Right lung (tissue), 5 donors: ENCODE measurements around the gene SPDYE4. TPM values are rescaled to one million over a fixed set of nuclear protein-coding genes. Genes with fewer than 3 reads are reported as not detected.
A peak's percentile ranks its signal among the peaks of the same experiment; 100 is the strongest.

Experiments used
- DNase-seq, 2 donors: peaks; one replicate each; pipeline ENCODE4 v3.0.0-alpha.2; 2013
- polyA plus RNA-seq, 5 donors: library from polyadenylated mRNA; unstranded; fragments of 120-200 nt; gene quantifications; one replicate each; pipeline versions ENCODE4 v1.2.1 to v1.2.3, GENCODE V29; 2013; ENCODE audit warnings: inconsistent platforms in 1 of 5, low replicate concordance in 1 of 5; ENCODE audit not compliant: insufficient read length in 5 of 5, insufficient read depth in 1 of 5

The SPDYE4 gene
- polyA plus RNA-seq, 5 donors, result 0.41 to 0.58 TPM; not detected in 3

DNA sequence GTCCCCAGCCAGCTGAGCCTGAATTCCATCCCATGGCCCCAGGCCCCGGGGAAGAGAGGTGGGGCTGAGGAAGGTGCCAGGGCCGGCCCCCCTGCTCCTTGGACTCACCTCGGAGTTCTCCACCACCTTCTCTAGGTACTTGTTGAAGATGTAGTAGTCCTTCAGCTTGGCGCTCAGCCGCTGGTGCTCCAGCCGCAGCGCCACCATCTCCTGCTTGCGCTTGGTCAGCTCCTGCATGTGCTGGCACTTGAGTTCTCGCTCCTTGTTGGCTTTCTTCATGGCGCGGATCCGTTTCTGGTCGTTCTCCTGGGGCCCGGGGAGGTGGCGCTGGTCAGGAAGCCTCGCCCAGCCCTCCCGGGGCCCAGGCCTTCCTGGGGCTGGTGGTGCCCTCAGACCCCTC lies 17.0 kb downstream of the SPDYE4 start:
- DNase-seq, result no peak

DNA sequence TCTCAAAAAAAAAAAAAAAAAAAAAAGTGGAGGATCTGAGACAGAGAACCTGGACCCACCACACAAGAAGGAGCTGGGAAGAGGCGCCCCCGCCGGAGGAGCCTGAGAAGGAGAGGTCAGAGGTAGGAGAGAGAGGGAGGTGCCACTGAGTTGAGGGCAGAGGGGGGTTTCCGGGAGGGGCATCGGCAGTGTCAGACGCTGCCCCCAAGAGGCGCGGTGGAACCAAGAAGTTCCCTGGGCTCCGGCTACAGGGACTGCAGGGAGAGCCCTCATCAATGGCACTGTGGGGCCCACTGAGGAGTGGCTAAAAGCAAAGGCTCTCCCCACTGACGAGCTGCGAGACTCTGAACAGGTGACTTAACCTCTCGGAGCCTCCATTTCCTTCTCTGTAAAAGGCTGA lies 17.9 kb downstream of the SPDYE4 start:
- no peak for DNase-seq

DNA sequence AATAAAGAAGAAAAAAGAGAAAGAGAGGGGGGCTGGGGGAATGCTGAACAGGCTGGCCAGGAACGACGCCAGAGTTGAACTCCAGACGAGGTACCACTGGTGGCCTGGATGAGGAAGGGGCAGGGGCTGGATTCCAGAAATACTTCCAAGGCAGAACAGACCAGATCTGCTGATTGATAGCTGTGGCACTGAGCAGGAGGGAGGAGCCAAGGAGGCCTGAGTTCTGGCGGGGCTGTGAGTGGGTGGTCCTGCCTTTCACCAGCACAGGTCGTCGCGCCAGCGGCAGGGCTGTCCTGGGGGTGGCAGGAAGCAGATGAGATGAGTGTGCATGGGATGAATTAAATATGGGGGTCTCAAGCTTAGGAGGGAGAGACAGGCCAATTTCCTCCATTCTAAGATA lies 19.2 kb downstream of the SPDYE4 start:
- no peak for DNase-seq

DNA sequence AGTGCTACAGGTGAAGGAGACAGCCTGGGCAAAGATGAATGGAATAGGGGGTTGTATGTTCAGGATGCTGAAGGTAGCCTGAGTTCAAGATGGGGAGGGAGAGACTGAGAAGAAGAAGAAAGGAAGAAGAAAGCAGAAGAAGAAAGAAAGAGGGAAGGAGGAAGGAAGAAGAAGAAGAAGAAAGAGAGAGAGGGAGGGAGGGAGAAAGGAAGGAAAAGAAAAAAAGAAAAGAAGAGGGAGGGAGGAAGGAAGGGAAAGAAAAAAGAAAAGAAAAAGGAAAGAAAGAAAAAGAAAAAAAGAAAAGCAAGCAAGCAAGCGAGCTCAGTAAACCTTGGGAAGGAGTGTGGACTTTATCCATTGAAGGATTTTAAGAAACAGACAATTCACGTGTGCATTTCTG lies 21.6 kb downstream of the SPDYE4 start:
- no peak for DNase-seq

DNA sequence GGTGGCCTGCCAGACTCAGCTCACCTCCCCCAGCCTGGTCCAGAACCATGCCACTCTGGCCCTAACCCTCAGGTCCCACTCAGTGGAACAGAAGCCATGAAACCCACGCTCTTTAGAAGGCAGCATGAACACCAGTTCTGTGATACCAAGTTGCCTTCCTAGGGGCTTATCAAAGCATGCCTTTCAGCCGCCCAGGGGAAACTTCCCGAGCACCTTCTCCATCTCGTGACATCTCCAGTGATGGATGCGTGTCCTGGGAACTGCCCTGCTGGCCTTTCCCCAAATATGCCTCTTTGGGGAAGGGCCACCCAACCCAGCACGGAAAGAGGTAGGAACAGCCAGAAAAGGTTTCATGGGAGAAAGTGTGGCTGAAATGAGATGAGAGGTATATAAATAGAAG lies 22.0 kb downstream of the SPDYE4 start:
- DNase-seq, result no peak

DNA sequence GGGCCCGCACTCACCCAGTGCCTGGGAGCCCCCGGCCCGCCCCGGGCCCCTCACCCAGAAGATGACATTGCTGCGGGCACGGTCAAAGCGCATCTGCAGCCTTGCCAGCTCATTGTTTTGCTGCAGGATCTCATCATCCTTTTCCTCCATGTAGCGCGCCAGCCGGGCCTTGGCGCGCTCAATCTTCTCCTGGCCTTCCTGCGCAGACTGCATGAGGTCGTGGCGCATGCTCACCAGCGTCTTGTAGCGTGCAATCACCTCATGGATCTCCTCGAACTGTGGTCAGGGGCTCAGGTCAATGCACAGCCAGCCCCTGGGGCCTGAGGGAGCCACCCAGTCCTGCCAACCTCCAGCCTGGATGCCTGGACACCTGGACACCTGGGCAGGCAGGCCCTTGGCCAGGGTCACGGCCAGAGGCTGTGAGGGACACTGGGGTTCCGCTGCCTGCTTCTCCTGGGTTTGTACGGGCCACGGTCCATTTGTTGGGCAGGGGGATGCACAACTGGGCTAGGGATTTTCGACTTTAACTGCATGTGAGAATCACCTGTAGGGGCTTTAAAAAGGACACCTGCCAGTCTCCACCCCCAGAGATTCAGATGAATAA lies 22.9 kb downstream of the SPDYE4 start:
- DNase-seq, result no peak

DNA sequence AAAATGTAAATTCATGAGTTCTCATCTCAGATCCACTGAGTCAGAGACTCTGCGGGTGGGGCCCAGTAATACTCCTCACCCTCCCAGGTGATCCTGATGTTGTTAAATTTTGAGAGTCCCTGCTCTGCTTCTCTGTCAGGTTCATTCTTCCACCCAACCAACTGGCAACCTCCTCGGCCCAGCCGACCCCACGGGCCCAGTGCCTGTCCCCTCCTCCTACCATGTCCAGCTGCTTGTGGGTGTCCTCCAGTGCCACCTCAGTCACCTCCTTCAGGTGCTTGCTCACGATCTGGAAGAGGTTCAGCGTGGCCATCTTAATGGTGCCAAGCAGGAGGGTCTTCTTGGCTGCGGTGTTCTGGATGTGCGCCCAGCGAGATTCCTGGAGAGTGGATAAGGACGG lies 23.5 kb downstream of the SPDYE4 start:
- no peak for DNase-seq

DNA sequence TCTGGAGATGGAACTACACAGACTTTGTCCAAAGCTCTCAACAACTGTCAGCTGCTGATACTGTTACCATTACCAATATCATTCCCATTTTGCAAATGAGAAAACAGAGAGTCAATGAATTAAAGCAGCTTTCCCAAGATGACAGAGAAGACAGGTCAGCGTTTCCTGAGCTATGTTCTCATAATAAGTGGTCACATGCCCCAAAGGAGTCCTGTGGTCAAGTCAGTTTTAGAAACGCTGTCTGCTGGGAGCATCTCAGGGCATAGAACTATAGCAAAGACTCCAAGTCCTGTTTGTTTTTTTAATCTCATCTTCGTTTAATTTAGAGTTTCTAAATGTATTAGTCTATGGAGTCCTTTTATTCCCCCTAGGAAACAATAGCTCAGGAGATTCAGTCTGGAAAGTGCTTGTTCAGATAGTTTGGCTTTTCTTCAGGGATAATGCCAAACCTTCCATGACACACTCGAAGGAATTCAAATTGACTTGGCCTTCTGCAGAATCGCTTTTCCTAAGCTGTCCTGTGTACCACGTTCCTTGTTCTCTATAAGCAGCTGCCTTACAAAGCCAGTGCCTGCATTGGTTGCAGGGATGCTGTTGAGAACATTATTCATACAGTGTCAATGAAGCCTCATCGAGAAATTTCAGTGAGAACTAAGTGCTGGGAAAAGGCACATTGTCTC lies 25.8 kb downstream of the SPDYE4 start:
- DNase-seq, result no peak

DNA sequence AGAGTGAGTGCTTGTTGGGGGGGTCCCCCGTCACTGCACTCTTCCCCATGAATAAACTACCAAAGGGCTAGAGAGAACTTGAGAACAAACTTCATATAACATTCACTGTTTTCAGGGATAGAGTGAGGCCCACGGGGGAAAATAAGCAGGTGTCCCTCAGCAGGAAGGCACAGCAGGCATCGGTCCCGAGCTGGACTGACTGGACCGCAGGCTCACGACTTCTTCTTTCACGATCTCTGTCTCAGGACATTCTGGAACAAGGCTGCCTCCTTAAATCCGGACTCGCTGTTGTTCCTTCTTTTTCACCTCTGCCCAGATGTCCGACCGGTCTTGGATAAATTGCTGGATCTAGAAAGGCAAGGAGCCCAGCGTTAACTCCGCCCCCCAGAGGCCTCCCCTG lies 28.5 kb downstream of the SPDYE4 start:
- DNase-seq, result no peak

DNA sequence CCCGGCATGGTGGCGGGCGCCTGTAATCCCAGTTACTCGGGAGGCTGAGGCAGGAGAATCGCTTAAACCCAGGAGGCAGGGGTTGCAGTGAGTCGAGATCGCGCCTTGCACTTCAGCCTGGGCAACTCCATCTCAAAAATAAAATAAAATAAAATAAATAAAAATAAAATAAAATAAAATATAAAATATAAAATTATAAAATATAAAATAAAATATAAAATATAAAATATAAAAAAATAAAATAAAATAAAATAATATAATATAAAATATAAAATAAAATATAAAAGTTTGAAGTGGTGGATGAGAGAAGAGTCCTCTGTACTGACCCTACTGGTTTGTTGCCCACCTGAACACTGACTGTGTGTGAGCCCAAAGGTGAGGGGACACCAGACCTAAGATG lies 28.9 kb downstream of the SPDYE4 start:
- DNase-seq, result no peak

DNA sequence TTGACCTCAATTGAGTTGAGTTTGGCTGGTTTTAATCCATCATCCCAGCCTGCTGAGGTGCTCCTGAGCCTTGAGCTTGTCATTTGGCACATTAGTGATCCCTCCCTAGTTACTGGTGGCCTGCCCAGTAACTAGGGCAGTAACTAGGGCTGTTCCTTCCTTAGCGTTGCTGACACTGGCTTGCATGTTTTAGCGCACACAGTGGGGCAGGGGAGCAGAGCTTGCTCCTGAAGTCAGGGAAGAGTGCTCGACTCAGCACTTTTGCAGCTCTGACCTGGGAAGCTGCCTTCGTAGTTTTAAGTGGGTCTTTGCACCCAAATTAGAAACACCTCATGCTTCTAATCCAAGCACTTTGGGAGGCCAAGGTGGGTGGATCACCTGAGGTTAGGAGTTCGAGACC lies 29.4 kb downstream of the SPDYE4 start:
- no peak for DNase-seq

DNA sequence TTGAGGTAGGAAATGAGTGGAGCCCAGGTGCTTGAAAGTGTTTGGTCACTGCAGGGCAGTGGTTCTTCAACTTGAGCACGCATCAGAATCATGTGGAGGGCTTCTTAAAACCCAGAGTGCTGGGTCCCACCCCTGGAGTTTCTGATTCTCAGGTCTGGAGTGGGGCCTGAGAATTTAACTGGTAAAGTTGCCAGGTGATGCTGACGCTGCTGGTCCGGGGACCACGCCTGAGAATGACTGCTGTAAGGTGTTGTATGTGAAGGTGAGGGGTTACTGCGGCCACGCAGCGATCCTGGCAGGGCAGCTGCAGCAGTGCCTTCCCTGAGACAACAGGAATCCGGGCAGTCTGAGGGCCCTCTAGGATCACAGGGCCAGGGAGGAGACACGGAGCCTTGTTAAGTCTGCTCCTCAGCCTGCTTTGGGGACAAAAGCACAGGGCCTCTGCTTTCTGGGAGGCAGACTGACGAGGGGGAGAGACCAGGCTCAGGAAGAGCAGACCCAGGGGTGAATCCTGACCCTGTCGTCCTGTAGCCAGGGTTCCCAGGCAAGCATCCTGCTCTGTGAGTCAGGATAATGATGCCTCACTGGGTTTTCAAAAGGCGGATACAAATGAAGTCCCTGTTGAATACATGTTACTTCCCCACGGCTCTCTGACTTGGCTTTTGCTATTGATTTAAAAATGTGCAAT lies 30.0 kb downstream of the SPDYE4 start:
- no peak for DNase-seq

DNA sequence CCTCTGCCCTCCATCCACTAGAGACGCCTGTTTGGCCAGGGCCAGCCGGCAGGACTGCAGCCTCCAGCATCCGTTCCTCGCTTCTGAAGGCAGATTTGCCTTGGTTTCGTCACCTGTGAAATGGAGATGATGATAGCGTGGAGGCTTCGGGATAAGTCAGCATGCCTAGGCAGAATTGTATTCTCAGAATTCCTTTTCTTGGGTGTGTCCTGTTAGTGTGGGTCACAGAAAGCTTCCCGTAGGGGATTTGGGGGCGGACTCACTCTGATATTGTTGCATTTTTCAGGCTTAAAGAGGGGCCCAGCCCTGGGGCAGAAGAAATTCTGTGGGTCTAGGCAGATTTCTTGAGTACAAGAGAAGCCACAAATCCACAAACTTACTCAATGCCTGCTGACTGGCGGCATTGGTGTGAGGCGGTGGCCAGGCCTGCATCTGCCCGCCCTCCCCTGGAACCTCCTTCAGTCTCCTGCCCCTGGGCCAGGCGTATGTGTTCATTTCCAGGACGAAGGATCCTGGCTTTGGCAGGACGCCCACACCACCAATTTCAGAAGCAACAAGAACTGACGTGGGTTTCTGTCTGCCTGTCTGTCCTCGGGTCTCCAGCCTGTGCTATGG lies 31.3 kb downstream of the SPDYE4 start:
- DNase-seq, result no peak

DNA sequence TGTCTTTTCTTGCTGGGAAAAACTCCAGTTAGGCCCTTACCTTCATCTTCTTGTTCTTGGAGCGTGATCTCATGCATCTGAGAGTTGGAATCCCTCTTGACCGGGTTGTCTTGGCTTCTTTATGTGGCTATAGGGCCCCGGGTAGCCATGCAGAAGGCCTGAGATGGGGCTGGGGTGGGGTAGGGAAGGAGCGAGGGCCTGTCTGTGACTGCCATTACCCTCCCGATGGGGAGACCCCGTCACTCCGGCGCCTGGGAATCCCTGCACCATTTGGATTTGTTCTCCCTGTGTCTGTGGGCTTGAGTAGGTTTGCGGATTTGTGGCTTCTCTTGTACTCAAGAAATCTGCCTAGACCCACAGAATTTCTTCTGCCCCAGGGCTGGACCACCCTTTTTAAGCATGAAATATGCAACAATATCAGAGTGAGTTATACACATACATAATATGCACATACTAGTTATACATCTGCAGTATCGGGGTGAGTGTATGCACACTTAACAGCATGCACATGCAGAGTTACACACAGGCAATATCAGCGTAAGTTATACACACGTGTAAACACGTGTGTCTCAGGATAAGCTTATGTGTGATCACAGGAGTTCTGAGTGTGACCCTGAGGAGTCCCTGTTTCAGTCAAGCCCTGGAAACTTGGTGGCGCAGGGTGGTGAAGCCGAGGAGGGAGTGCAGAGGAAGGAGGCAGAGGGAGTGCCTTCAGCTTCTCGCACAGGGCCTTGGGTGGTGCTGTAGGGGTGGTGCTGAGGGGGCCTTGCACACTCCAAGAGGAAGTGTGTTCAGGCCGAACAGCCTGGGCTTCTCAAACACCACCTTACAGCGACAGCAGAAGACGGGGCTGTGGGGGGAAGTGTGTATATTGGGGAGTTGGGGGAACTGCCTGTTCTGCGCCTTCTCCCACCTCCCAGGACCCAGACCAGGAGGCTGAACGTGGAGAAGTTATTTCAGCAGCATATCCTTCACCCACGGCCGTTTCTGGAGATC lies 32.2 kb downstream of the SPDYE4 start:
- DNase-seq, result peak in 1 of 2 donors; percentile 56

DNA sequence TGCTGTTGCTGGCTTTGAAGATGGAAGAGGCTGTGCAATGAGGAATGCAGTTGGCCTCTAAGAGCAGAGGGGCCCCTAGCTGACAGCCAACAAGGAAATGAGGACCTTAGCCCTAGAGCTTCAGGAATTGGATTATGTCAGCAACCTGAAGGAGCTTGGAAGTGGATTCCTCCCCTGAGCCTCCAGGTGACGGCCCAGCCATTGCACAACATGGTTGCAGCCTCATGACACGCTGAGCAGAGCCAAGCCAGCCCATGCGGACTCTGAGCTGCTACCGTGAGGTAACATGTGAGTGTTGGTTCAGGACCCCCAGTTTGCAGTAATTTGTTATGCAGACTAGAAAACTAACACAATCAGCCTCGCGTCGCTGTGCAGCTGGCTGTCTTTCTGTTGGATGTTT lies 33.9 kb downstream of the SPDYE4 start:
- no peak for DNase-seq

DNA sequence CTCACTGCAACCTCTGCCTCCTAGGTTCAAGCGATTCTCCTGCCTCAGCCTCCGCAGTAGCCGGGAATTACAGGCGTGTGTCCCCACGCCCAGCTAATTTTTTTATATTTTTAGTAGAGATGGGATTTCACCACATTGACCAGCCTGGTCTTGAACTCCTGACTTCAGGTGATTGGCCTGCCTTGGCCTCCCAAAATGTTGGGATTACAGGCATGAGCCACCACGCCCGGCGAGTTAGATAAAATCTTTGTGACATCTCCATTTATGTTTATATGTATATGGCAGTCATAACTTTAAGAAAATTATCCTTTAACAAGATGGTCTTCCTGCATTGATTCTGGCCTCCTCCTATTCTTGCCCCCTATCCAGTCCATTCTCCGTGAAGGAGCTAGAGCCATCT lies 37.8 kb downstream of the SPDYE4 start:
- no peak for DNase-seq

DNA sequence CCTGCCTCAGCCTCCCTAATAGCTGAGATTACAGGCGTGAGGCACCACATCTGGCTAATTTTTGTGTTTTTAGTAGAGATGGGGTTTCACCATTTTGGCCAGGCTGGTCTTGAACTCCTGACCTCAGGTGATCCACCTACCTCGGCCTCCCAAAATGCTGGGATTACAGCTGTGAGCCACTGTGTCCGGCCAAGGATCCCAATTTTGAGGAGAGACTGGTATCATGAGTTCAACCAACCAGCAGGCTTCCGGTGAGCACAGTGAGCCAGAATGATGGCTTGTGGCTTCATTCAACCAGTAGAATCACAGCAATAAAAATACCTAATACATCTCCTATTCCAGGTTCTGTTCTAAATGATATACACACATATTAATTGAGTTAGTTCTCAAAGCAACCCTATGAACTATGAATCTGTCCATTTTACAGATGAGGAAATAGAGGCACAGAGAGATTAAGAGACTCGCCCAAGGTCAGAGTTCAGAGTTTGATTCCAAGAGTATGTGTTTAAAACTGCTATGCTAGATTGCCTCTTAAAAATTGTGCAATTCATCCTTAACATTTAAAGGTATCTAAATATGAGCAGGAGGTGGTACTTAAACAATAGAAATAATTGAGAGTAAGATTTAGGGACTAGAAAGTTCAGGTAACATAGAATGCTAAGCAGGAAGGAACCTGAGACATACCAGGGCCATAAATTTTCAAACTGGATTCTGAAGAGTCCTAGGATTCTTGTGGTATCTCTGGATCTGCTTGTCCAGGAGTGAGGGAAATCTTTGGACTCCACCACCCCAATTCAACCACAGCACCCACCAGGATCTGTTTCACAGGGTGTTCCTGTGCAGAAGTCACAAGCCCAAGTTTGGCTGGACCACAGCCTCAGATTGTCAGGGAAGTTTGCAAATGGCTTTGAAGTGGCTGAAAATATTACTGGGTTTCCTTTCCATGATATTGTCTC lies 38.8 kb downstream of the SPDYE4 start:
- no peak for DNase-seq

DNA sequence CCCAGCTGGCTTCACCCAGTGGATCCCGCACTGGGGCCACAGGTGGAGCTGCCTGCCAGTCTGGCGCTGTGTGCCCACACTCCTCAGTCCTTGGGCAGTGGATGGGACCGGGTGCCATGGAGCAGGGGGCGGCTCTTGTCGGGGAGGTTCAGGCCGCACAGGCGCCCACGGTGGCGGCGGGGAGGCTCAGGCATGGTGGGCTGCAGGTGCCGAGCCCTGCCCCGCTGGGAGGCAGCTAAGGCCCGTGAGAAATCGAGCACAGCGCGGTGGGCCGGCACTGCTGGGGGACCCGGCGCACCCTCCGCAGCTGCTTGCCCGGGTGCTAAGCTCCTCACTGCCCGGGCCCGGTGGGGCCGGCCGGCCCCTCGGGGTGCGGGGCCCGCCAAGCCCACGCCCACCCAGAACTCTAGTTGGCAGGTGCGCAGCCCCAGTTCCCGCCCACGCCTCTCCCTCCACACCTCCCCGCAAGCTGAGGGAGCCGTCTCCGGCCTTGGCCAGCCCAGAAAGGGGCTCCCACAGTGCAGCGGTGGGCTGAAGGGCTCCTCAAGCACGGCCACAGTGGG lies 40.3 kb downstream of the SPDYE4 start:
- no peak for DNase-seq

DNA sequence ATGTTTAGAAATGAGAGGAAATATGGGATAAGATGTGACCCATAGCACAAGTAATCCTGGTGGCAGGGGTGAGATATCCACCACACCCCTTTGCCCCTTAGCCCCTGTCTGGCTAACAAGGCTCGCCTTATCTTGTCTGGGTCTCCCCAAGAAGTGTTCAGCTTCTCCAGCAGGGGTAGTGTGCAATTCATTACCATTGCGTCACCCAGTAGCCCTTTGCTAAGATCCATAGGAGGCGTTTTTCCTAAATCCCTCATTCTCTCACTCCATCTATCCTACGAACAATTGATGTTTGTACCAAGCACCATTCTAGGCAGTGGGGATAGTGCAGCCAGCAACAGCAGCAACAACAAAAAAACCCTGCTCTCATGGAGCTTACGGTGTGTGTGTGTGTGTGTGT lies 44.5 kb downstream of the SPDYE4 start:
- DNase-seq, result no peak

DNA sequence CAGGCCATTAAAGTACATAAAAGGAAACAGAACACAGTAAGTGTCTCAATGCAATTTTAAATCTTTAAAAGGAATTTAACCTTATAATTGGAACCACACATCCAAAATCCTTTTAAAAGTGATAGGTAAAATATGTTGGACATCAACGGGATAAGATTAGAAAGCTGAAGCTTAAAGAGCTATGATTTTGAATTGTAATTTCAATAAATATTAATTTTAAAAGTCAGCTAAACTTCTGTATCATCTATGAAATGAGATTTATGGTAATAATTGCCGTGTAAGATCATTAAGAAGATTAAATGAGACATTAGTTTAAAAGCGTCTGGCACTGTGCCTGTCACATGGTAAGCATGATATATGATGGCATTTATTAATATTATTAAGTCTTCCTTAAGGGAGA lies 45.0 kb downstream of the SPDYE4 start:
- no peak for DNase-seq
